Stimulated activated naive B cell treated with anti-CD40 and anti-IgM and Interleukin-4, amounts not matched to agents 10 μg/mL and 1 μg/mL and 100 μg/mL, for 72 hours (primary cell): ENCODE measurements around the gene TLR6.

Experiments
- ATAC-seq, 2 donors: fragments of 150-1000 bp; cut with Tn5 transposase; replicated peaks; 2 replicates each; pipeline ENCODE4 v1.10.0; 2021; ENCODE audit warnings: moderate library complexity in 1 of 2
- DNase-seq: peaks from one replicate; pipeline ENCODE4 v3.0.0; 2021
- H3K27ac Mint-ChIP-seq: one replicate; pipeline ENCODE4 v1.8.0; 2022; ENCODE audit warnings: mild to moderate bottlenecking, mixed read lengths
- H3K27me3 Mint-ChIP-seq, 2 donors: one replicate each; pipeline ENCODE4 v1.8.0; 2022; ENCODE audit warnings: mixed read lengths in 2 of 2
- H3K36me3 Mint-ChIP-seq, 2 donors: one replicate each; pipeline ENCODE4 v1.8.0; 2022; ENCODE audit warnings: mixed read lengths in 2 of 2, mild to moderate bottlenecking in 1 of 2
- H3K4me1 Mint-ChIP-seq, 2 donors: one replicate each; pipeline ENCODE4 v1.8.0; 2022; ENCODE audit warnings: mixed read lengths in 2 of 2, mild to moderate bottlenecking in 1 of 2
- H3K4me3 Mint-ChIP-seq, 2 donors: one replicate each; pipeline ENCODE4 v1.8.0; 2022; ENCODE audit warnings: mild to moderate bottlenecking in 2 of 2, mixed read lengths in 2 of 2, moderate library complexity in 1 of 2
- H3K9me3 Mint-ChIP-seq, 2 donors: one replicate each; pipeline ENCODE4 v1.8.0; 2022; ENCODE audit warnings: mixed read lengths in 2 of 2, mild to moderate bottlenecking in 1 of 2

TLR6 gene

GRCh38 chr4:38857354-38858096 lies 908 bp upstream of the TLR6 start:
- peaks cover 29 to 39% of the 10 kb centered on the region in 2 donors for H3K4me1 Mint-ChIP-seq
- no peaks in the 10 kb centered on the region for H3K36me3 Mint-ChIP-seq
- ATAC-seq (peak; percentile 86 to 89), DNase-seq (peak; percentile 44)
- H3K9me3 Mint-ChIP-seq, result no peaks in the 10 kb centered on the region
- peak overlapping the region; percentile 52 to 62 for H3K4me3 Mint-ChIP-seq
- H3K27me3 Mint-ChIP-seq, result no peaks in the 10 kb centered on the region
- peak overlapping the region; percentile 96 for H3K27ac Mint-ChIP-seq

GRCh38 chr4:38856046-38856445 lies 571 bp downstream of the TLR6 start:
- ATAC-seq, result peak; percentile 57 to 63
- no peaks in the 10 kb centered on the region for H3K9me3 Mint-ChIP-seq

GRCh38 chr4:38855466-38855865 lies 1.2 kb downstream of the TLR6 start:
- ATAC-seq (no peak), DNase-seq (no peak)
- peak overlapping the region; percentile 68 to 88 for H3K4me3 Mint-ChIP-seq
- H3K4me1 Mint-ChIP-seq, result peaks cover 20 to 33% of the 10 kb centered on the region in 2 donors
- H3K9me3 Mint-ChIP-seq, result no peaks in the 10 kb centered on the region
- no peaks in the 10 kb centered on the region for H3K27me3 Mint-ChIP-seq
- H3K36me3 Mint-ChIP-seq, result peaks cover 2 to 4% of the 10 kb centered on the region in 2 donors
- H3K27ac Mint-ChIP-seq, result peak overlapping the region; percentile 91

More at GRCh38 chr4:38856046-38856445, 571 bp downstream of the TLR6 start:
- Mint-ChIP-seq H3K27me3 (no peaks in the 10 kb centered on the region), H3K4me1 (peaks cover 24 to 35% of the 10 kb centered on the region in 2 donors), H3K27ac (peak overlapping the region; percentile 91), H3K36me3 (peaks cover 1 to 3% of the 10 kb centered on the region in 2 donors), H3K4me3 (peak overlapping the region; percentile 68 to 88)
- DNase-seq, result no peak

DNA sequence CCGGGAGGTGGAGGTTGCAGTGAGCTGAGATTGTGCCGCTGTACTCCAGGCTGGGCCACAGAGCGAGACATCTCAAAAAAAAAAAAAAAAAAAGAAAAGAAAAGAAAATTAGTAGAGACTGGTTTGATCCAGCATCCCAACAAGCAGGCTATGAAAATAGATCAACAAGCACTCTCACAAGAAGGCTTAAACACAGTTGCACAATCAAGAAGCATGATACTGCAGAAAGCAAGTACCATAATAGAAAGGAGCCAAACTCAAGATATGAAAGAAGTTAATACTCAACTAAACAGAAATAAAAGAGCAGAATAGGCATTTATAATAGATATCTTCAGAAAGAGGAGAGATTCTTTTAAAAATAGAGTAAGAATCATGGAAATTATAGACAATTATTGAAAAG lies 10.6 kb downstream of the TLR6 start:
- H3K9me3 Mint-ChIP-seq, result peaks cover 10 to 12% of the 10 kb centered on the region in 2 donors
- ATAC-seq (no peak), DNase-seq (no peak)
- H3K36me3 Mint-ChIP-seq, result peaks cover 30 to 42% of the 10 kb centered on the region in 2 donors
- no peak overlapping the region for H3K4me3 Mint-ChIP-seq
- no peaks in the 10 kb centered on the region for H3K27me3 Mint-ChIP-seq
- H3K4me1 Mint-ChIP-seq, result peaks cover 13 to 50% of the 10 kb centered on the region in 2 donors
- no peak overlapping the region for H3K27ac Mint-ChIP-seq

DNA sequence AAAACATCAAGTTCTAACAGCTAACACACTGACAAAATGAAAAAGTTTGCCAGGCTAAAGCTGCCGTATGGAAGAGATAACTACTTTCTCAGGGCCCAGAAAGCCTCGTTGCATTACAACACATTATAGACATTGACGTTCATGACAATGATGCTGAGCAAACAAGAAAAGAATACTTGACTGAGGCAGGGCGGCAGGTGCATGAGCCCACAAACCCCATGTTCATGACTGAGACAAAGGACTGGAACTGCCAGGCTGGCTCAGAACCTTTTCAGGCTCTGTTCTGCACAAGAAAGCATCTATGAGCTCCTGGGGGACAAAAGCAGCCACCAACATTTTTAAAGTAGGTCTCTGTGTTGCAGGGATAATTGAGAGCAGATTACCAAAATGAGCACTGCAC lies 13.6 kb downstream of the TLR6 start:
- DNase-seq (no peak), ATAC-seq (no peak)
- H3K27me3 Mint-ChIP-seq, result no peaks in the 10 kb centered on the region
- H3K4me1 Mint-ChIP-seq, result peaks cover 9 to 40% of the 10 kb centered on the region in 2 donors
- peaks cover 11 to 29% of the 10 kb centered on the region in 2 donors for H3K36me3 Mint-ChIP-seq
- peak overlapping the region; percentile 77 for H3K27ac Mint-ChIP-seq
- peaks cover 0 to 5% of the 10 kb centered on the region in 2 donors for H3K9me3 Mint-ChIP-seq
- no peak overlapping the region for H3K4me3 Mint-ChIP-seq

DNA sequence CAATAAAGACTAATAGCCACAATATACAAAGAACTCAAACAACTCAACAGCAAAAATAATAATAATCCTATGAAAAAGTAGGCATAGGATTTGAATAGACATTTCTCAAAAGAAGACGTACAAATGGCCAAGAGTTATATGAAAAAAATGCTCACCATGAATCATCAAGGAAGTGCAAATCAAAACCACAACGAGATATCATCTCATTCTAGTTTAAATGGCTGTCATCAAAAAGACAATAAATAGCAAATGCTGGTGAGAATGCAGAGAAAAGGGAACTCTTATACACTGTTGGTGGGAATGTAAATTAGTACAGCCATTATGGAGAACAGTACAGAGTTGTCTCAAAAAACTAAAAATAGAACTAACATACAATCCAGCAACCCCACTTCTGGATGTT lies 18.8 kb downstream of the TLR6 start:
- Mint-ChIP-seq H3K36me3 (peaks cover 24 to 57% of the 10 kb centered on the region in 2 donors), H3K4me1 (peaks cover 21 to 44% of the 10 kb centered on the region in 2 donors), H3K27ac (peak overlapping the region; percentile 37), H3K9me3 (peaks cover 12 to 24% of the 10 kb centered on the region in 2 donors), H3K27me3 (no peaks in the 10 kb centered on the region), H3K4me3 (peak overlapping the region in 1 of 2 donors; percentile 14)
- DNase-seq, result no peak
- ATAC-seq, result no peak

DNA sequence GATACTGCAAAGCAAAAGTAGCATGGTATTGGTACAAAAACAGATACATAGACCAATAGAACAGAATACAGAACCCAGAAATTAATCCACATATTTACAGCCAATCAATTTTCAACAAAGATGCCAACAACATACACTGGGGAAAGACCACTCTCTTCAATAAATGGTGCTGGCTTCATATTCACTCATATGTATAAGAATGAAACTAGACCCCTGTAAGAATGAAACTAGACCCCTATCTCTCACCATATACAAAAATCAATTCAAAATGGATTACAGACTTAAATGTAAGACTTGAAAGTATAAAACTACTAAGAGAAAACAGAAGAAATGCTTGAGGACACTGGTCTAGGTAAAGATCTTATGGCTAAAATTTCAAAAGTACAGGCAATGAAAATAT lies 19.3 kb downstream of the TLR6 start:
- H3K4me3 Mint-ChIP-seq, result peak overlapping the region in 1 of 2 donors; percentile 14
- peaks cover 15 to 24% of the 10 kb centered on the region in 2 donors for H3K9me3 Mint-ChIP-seq
- H3K4me1 Mint-ChIP-seq, result peaks cover 26 to 44% of the 10 kb centered on the region in 2 donors
- H3K27ac Mint-ChIP-seq, result peak overlapping the region; percentile 37
- no peaks in the 10 kb centered on the region for H3K27me3 Mint-ChIP-seq
- H3K36me3 Mint-ChIP-seq, result peaks cover 24 to 56% of the 10 kb centered on the region in 2 donors
- DNase-seq (no peak), ATAC-seq (no peak)

GRCh38 chr4:38834570-38834969 lies 22.0 kb downstream of the TLR6 start:
- Mint-ChIP-seq H3K4me1 (peaks cover 27 to 52% of the 10 kb centered on the region in 2 donors), H3K36me3 (peaks cover 25 to 63% of the 10 kb centered on the region in 2 donors), H3K9me3 (peaks cover 22 to 24% of the 10 kb centered on the region in 2 donors), H3K27ac (peak overlapping the region; percentile 27), H3K4me3 (no peak overlapping the region), H3K27me3 (no peaks in the 10 kb centered on the region)
- ATAC-seq (no peak), DNase-seq (no peak)

- H3K9me3 Mint-ChIP-seq, result peaks cover 21 to 22% of the 10 kb centered on the region in 2 donors
- peaks cover 23 to 43% of the 10 kb centered on the region in 2 donors for H3K4me1 Mint-ChIP-seq
- DNase-seq (no peak), ATAC-seq (peak; percentile 53 to 73)
- no peak overlapping the region for H3K4me3 Mint-ChIP-seq
- H3K27me3 Mint-ChIP-seq, result no peaks in the 10 kb centered on the region
- peak overlapping the region; percentile 75 for H3K27ac Mint-ChIP-seq
- peaks cover 25 to 55% of the 10 kb centered on the region in 2 donors for H3K36me3 Mint-ChIP-seq
Observed at GRCh38 chr4:38832624-38833528, 23.7 kb downstream of the TLR6 start.

GRCh38 chr4:38832206-38832605 lies 24.4 kb downstream of the TLR6 start:
- no peaks in the 10 kb centered on the region for H3K27me3 Mint-ChIP-seq
- no peak for ATAC-seq
- no peak overlapping the region for H3K4me3 Mint-ChIP-seq
- peaks cover 28 to 53% of the 10 kb centered on the region in 2 donors for H3K36me3 Mint-ChIP-seq
- no peak overlapping the region for H3K27ac Mint-ChIP-seq
- peaks cover 18% of the 10 kb centered on the region in 2 donors for H3K9me3 Mint-ChIP-seq
- DNase-seq, result no peak
- peaks cover 16 to 37% of the 10 kb centered on the region in 2 donors for H3K4me1 Mint-ChIP-seq

- Mint-ChIP-seq H3K9me3 (peaks cover 15 to 18% of the 10 kb centered on the region in 2 donors), H3K36me3 (peaks cover 28 to 50% of the 10 kb centered on the region in 2 donors), H3K27ac (no peak overlapping the region), H3K4me3 (no peak overlapping the region), H3K4me1 (peaks cover 15 to 32% of the 10 kb centered on the region in 2 donors), H3K27me3 (no peaks in the 10 kb centered on the region)
- ATAC-seq, result no peak
- no peak for DNase-seq
Observed at GRCh38 chr4:38831653-38832052, 25.0 kb downstream of the TLR6 start.

DNA sequence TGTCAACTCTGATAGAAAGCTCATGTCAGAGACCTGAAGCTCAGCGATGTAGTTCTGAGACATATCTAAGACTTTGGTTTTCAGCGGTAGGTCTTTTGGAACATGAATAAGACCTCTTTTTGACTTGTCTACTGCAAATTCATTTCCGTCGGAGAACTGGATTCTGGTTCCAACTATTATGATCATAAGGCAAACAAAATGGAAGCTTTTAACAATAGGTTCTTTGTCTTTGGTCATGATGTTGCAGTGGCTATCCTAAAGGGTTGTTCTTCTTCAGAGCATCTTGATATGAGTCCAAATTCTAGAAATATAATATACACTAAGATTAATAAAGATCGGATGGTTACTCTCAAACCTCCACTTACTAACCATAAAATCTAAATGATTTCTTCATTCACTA lies 27.4 kb downstream of the TLR6 start:
- no peak overlapping the region for H3K4me3 Mint-ChIP-seq
- no peak for DNase-seq
- H3K4me1 Mint-ChIP-seq, result peaks cover 21 to 43% of the 10 kb centered on the region in 2 donors
- H3K9me3 Mint-ChIP-seq, result peaks cover 6 to 10% of the 10 kb centered on the region in 2 donors
- no peak overlapping the region for H3K27ac Mint-ChIP-seq
- ATAC-seq, result no peak
- peaks cover 31 to 52% of the 10 kb centered on the region in 2 donors for H3K36me3 Mint-ChIP-seq
- no peaks in the 10 kb centered on the region for H3K27me3 Mint-ChIP-seq

DNA sequence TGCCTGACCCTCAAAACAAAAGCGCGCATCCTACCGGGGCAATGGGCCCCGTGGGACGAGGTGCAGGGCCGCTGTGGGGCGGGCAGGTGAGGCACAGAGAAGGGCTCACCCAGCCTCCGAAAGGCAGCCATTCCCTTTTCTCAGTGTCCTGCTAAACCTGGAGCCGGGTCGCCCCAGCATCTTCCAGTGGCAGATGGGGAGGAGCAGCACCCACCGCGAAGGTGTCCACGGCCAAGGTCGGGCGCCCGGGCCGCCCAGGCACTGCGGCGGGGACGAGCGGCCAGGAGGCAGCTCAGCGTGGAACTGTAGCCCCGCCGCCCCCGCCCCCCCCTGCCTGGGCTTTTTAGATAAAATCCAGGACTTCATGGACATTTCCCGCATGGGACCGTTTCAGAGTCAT lies 32.9 kb downstream of the TLR6 start:
- H3K4me1 Mint-ChIP-seq, result peaks cover 25 to 34% of the 10 kb centered on the region in 2 donors
- H3K36me3 Mint-ChIP-seq, result peaks cover 38 to 47% of the 10 kb centered on the region in 2 donors
- ATAC-seq, result no peak
- no peaks in the 10 kb centered on the region for H3K27me3 Mint-ChIP-seq
- H3K27ac Mint-ChIP-seq, result no peak overlapping the region
- no peak for DNase-seq
- peaks cover 12 to 15% of the 10 kb centered on the region in 2 donors for H3K9me3 Mint-ChIP-seq
- no peak overlapping the region for H3K4me3 Mint-ChIP-seq

DNA sequence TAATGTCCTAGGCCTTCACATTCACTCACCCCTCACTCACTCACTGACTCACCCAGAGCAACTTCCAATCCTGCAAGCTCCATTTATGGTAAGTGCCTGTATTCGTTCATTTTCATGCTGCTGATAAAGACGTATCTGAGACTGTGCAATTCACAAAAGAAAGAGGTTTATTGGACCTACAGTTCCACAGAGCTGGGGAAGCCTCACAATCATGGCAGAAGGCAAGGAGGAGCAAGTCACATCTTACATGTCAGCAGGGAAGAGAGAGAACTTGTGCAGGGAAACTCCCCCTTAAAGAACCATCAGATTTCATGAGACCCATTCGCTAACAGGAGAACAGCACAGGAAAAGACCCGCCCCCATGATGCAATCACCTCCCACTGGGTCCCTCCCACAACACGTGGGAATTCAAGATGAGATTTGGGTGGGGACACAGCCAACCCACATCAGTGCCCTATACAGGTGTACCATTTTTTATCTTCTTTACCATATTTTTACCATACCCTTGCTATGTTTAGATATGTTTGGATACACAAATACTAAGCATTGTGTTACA lies 33.8 kb downstream of the TLR6 start:
- no peak for ATAC-seq
- Mint-ChIP-seq H3K27me3 (no peaks in the 10 kb centered on the region), H3K4me1 (peaks cover 31 to 40% of the 10 kb centered on the region in 2 donors), H3K9me3 (peaks cover 12 to 15% of the 10 kb centered on the region in 2 donors), H3K36me3 (peaks cover 38 to 47% of the 10 kb centered on the region in 2 donors), H3K4me3 (no peak overlapping the region), H3K27ac (no peak overlapping the region)
- DNase-seq, result no peak
